H1 (cell line): ENCODE measurements around the gene SUPT7L. TPM values are rescaled to one million over a fixed set of nuclear protein-coding genes. Genes with fewer than 3 reads are reported as not detected.

Experiments used
- CTCF ChIA-PET: fragments of 300-600 bp; sonication (Branson Sonifier 250); formaldehyde crosslinking; loops from one replicate; lab custom pipeline; 2021; ENCODE audit not compliant: partially characterized antibody; lab: Charles Lee
- POLR2A ChIA-PET: fragments of 300-600 bp; sonication (Branson Sonifier 250); formaldehyde crosslinking; loops from one replicate; lab custom pipeline; 2021; ENCODE audit warnings: inconsistent platforms; ENCODE audit not compliant: partially characterized antibody; lab: Charles Lee
- DNase-seq, 2 experiments: peaks; one replicate each; pipeline versions ENCODE4 v3.0.0 to v3.0.0-alpha.2; 2010 to 2022; ENCODE audit warnings: low spot score in 2 of 2, low read depth in 1 of 2, mixed read lengths in 1 of 2
- FAIRE-seq: peaks from 2 replicates; lab custom pipeline; 2011; peaks lifted over from hg19 to GRCh38; lab: Jason Lieb, UNC
- H2AFZ ChIP-seq: 2 replicates; pipeline ENCODE4 v1.8.1; 2012; ENCODE audit warnings: low read length, inconsistent platforms
- H2AK5ac ChIP-seq: 2 replicates; pipeline ENCODE4 v1.6.1; 2013; ENCODE audit warnings: low read depth, low read length
- H2BK120ac ChIP-seq: replicated peaks from 2 replicates; pipeline ENCODE3; 2013; ENCODE audit warnings: low read depth, low read length, inconsistent platforms
- H2BK12ac ChIP-seq: 2 replicates; pipeline ENCODE4 v1.6.1; 2013; ENCODE audit warnings: low read depth, low read length
- H2BK15ac ChIP-seq: 2 replicates; pipeline ENCODE4 v1.6.1; 2013; ENCODE audit warnings: low read length
- H2BK20ac ChIP-seq: 2 replicates; pipeline ENCODE4 v1.6.1; 2013; ENCODE audit warnings: low read length
- H2BK5ac ChIP-seq: 2 replicates; pipeline ENCODE4 v1.6.1; 2013; ENCODE audit warnings: low read depth, low read length
- H3K14ac ChIP-seq: 2 replicates; pipeline ENCODE4 v1.6.1; 2013; ENCODE audit warnings: inconsistent platforms; ENCODE audit not compliant: insufficient read length
- H3K18ac ChIP-seq: 2 replicates; pipeline ENCODE4 v1.6.1; 2013; ENCODE audit warnings: low read length; ENCODE audit errors: extremely low read depth
- H3K23ac ChIP-seq: 2 replicates; pipeline ENCODE4 v1.6.1; 2013; ENCODE audit warnings: inconsistent platforms; ENCODE audit not compliant: insufficient read length
- H3K23me2 ChIP-seq: 2 replicates; pipeline ENCODE4 v1.6.1; 2013; ENCODE audit warnings: low read depth, low read length
- H3K27ac ChIP-seq: 2 replicates; pipeline ENCODE4 v1.6.1; 2011; ENCODE audit warnings: low read depth, low read length, inconsistent platforms
- H3K27me3 ChIP-seq, 4 experiments: replicated peaks in 1 of 4; 1 replicate in 1 of 4; 2 replicates in 3 of 4; pipeline versions ENCODE4 v1.6.1 to v1.8.1; 2011 to 2013; ENCODE audit warnings: low read length in 3 of 4, mild to moderate bottlenecking in 3 of 4, inconsistent platforms in 2 of 4, mixed read lengths in 2 of 4, moderate library complexity in 1 of 4; ENCODE audit not compliant: control insufficient read depth in 3 of 4, insufficient read depth in 3 of 4; ENCODE audit errors: extremely low read depth in 1 of 4
- H3K36me3 ChIP-seq, 4 experiments: 2 replicates each; pipeline versions ENCODE4 v1.6.1 to v1.8.1; 2011 to 2013; ENCODE audit warnings: mild to moderate bottlenecking in 4 of 4, low read length in 3 of 4, moderate library complexity in 2 of 4, control low read depth in 1 of 4, inconsistent platforms in 1 of 4; ENCODE audit not compliant: insufficient read depth in 4 of 4, control insufficient read depth in 2 of 4
- H3K4ac ChIP-seq: replicated peaks from 2 replicates; pipeline ENCODE3; 2013; ENCODE audit warnings: low read length, low read depth, mixed read lengths, inconsistent platforms; ENCODE audit not compliant: insufficient read length
- H3K4me1 ChIP-seq, 4 experiments: replicated peaks in 1 of 4; 1 replicate in 1 of 4; 2 replicates in 3 of 4; pipeline versions ENCODE4 v1.6.1 to v1.8.1; 2011 to 2013; ENCODE audit warnings: low read length in 3 of 4, inconsistent platforms in 2 of 4, mixed read lengths in 1 of 4; ENCODE audit not compliant: insufficient read depth in 4 of 4, control insufficient read depth in 3 of 4
- H3K4me2 ChIP-seq, 2 experiments: 2 replicates each; pipeline versions ENCODE4 v1.6.1 to v1.8.1; 2011 to 2013; ENCODE audit warnings: low read depth in 2 of 2, low read length in 2 of 2, control low read depth in 1 of 2, inconsistent platforms in 1 of 2, mild to moderate bottlenecking in 1 of 2; ENCODE audit not compliant: insufficient read depth in 1 of 2
- H3K4me3 ChIP-seq, 4 experiments: fragments of 200-600, 300-600 bp in 1 of 4; sonication (generic), shearing (Covaris generic), sonication (Bioruptor Twin) in 1 of 4; 2 replicates each; pipeline versions ENCODE4 v1.5.1 to v1.8.1; 2011 to 2016; ENCODE audit warnings: low read length in 4 of 4, low read depth in 3 of 4, control low read depth in 2 of 4, inconsistent platforms in 2 of 4, mild to moderate bottlenecking in 2 of 4, mixed read lengths in 1 of 4, moderate library complexity in 1 of 4; ENCODE audit not compliant: insufficient read depth in 2 of 4; ENCODE audit errors: extremely low read depth in 1 of 4
- H3K56ac ChIP-seq: replicated peaks from 2 replicates; pipeline ENCODE3; 2013; ENCODE audit warnings: low read depth, mild to moderate bottlenecking, mixed read lengths, low read length, inconsistent platforms; ENCODE audit not compliant: insufficient read length
- H3K79me1 ChIP-seq: 2 replicates; pipeline ENCODE4 v1.6.1; 2013; ENCODE audit warnings: low read depth, low read length, control low read depth
- H3K79me2 ChIP-seq, 2 experiments: 2 replicates each; pipeline versions ENCODE4 v1.6.1 to v1.8.1; 2012 to 2013; ENCODE audit warnings: low read length in 2 of 2, mild to moderate bottlenecking in 2 of 2, inconsistent platforms in 1 of 2; ENCODE audit not compliant: insufficient read depth in 2 of 2, control insufficient read depth in 1 of 2
- H3K9ac ChIP-seq, 4 experiments: replicated peaks in 1 of 4; 1 replicate in 1 of 4; 2 replicates in 3 of 4; pipeline versions ENCODE4 v1.6.1 to v1.8.1; 2011 to 2013; ENCODE audit warnings: low read depth in 3 of 4, low read length in 3 of 4, control low read depth in 2 of 4, mild to moderate bottlenecking in 2 of 4, moderate library complexity in 2 of 4, inconsistent platforms in 1 of 4; ENCODE audit errors: extremely low read depth in 1 of 4
- H3K9me3 ChIP-seq, 2 experiments: 2 replicates each; pipeline versions ENCODE4 v1.6.1 to v1.8.1; 2012 to 2013; ENCODE audit warnings: mild to moderate bottlenecking in 2 of 2, moderate library complexity in 2 of 2, control low read depth in 1 of 2, inconsistent platforms in 1 of 2, low read depth in 1 of 2, low read length in 1 of 2, mixed read lengths in 1 of 2; ENCODE audit not compliant: insufficient read depth in 2 of 2
- H4K20me1 ChIP-seq, 2 experiments: replicated peaks in 1 of 2; 2 replicates each; pipeline versions ENCODE3 to v1.8.1; 2011 to 2013; ENCODE audit warnings: inconsistent platforms in 2 of 2, low read length in 2 of 2, mild to moderate bottlenecking in 1 of 2; ENCODE audit not compliant: insufficient read depth in 2 of 2, control insufficient read depth in 1 of 2
- H4K5ac ChIP-seq: 2 replicates; pipeline ENCODE4 v1.6.1; 2013; ENCODE audit warnings: low read length, low read depth, mixed read lengths, inconsistent platforms; ENCODE audit not compliant: insufficient read length
- H4K8ac ChIP-seq: 2 replicates; pipeline ENCODE4 v1.8.0; 2013; ENCODE audit warnings: mild to moderate bottlenecking, moderate library complexity, low read length, inconsistent platforms; ENCODE audit not compliant: insufficient read depth; ENCODE audit errors: extremely low read depth
- H4K91ac ChIP-seq: replicated peaks from 2 replicates; pipeline ENCODE3; 2013; ENCODE audit warnings: low read length, mixed read lengths, inconsistent platforms; ENCODE audit not compliant: insufficient read length
- ATF2 ChIP-seq: IDR thresholded peaks from 2 replicates; pipeline ENCODE4 v1.6.1; 2012; ENCODE audit warnings: low read length, inconsistent platforms
- BACH1 ChIP-seq: IDR thresholded peaks from 2 replicates; pipeline ENCODE4 v1.6.1; 2012; ENCODE audit warnings: low read length, improper control_type of control experiment
- CTCF ChIP-seq, 3 experiments: IDR thresholded peaks; 1 replicate in 2 of 3; 2 replicates in 1 of 3; pipeline versions ENCODE4 v1.5.1 to v1.6.1; 2011; ENCODE audit warnings: low read length in 3 of 3, mild to moderate bottlenecking in 3 of 3, inconsistent platforms in 2 of 3, low read depth in 1 of 3, moderate library complexity in 1 of 3; ENCODE audit not compliant: insufficient read depth in 1 of 3; ENCODE audit errors: control extremely low read depth in 1 of 3
- SIRT6 ChIP-seq: IDR thresholded peaks from one replicate; pipeline ENCODE4 v1.7.1; 2012; ENCODE audit warnings: low read length, inconsistent platforms
- SUZ12 ChIP-seq: fragments of 200-600 bp; sonication (generic); IDR thresholded peaks from 2 replicates; pipeline ENCODE4 v1.6.1; 2012; ENCODE audit warnings: mild to moderate bottlenecking, inconsistent platforms, low read length, moderate library complexity, mixed read lengths
- TCF12 ChIP-seq: IDR thresholded peaks from 2 replicates; pipeline ENCODE4 v1.6.1; 2011; ENCODE audit warnings: low read depth, mild to moderate bottlenecking, low read length
- TEAD4 ChIP-seq: IDR thresholded peaks from 2 replicates; pipeline ENCODE4 v1.6.1; 2012; ENCODE audit warnings: low read depth, low read length, inconsistent platforms, mixed read lengths
- WGBS, 2 experiments: shearing (Covaris generic) in 1 of 2; methylation state at CpG; one replicate each; pipeline versions ENCODE4 v1.1.6 to v1.1.7; 2013 to 2015; ENCODE audit warnings: low lambda C conversion rate in 2 of 2, mixed read lengths in 2 of 2, inconsistent platforms in 1 of 2, low coverage in 1 of 2, missing lambda C conversion rate in 1 of 2; ENCODE audit not compliant: insufficient replicate concordance in 2 of 2, insufficient coverage in 1 of 2, insufficient read length in 1 of 2; ENCODE audit errors: extremely low coverage in 1 of 2, missing lambda C conversion rate in 1 of 2; 5-methylcytosine and 5-hydroxymethylcytosine counted together
- polyA plus RNA-seq, 7 experiments: library from polyadenylated mRNA; depleted of rRNA in 3 of 7; stranded (reverse) in 5 of 7; unstranded in 2 of 7; fragments of >200 nt in 5 of 7; fragments of 200-250 nt in 2 of 7; gene quantifications; 1 replicate in 5 of 7; 2 replicates in 1 of 7; 4 replicates in 1 of 7; pipeline versions ENCODE4 v1.2.1 to v1.2.3, GENCODE V29; 2011 to 2013; ENCODE audit warnings: missing spikeins in 2 of 7, mixed read lengths in 2 of 7
- total RNA-seq: library from RNA; stranded (reverse); fragmentation: NEBNext Ultra II Directional; extraction: Animal tissue kit (Norgen Biotek cat#: 25700); gene quantifications from 2 replicates; pipeline ENCODE4 v1.2.1, GENCODE V29; 2021

The SUPT7L gene
- total and polyA plus RNA-seq, 2 of the 8 experiments (the other 6 are each of a cell fraction or from before 2014, with no cell fraction given): 22.2 to 26.6 TPM

GRCh38 chr2:27707462-27708256 lies 44.2 kb upstream of the SUPT7L start:
- ChIA-PET POLR2A (interaction anchor here (1.0 to 2.6 kb wide), 3 partner anchors 9 to 79 kb away, joined by 3 to 11 read pairs (median 3); partner anchors contain the start of gene CCDC121), CTCF (interaction anchor here (0.8 to 3.3 kb wide), 5 partner anchors 16 to 138 kb away, joined by 3 to 18 read pairs (median 3); no protein-coding TSS in a partner anchor)
- H3K23ac ChIP-seq: no peak overlapping the region
- no peak overlapping the region for H2BK20ac ChIP-seq
- H3K4ac ChIP-seq: no peak overlapping the region
- no peak overlapping the region for H2BK120ac ChIP-seq
- H4K91ac ChIP-seq: no peak overlapping the region
- no peaks in the 10 kb centered on the region for H3K9me3 ChIP-seq
- H3K23me2 ChIP-seq: no peaks in the 10 kb centered on the region
- no peak overlapping the region for H2BK15ac ChIP-seq
- no peak overlapping the region for H4K5ac ChIP-seq
- no peak overlapping the region for H2BK12ac ChIP-seq
- H3K79me2 ChIP-seq: no peaks in the 10 kb centered on the region
- no peak overlapping the region for H2AFZ ChIP-seq
- no peak overlapping the region for H3K4me3 ChIP-seq
- H3K4me2 ChIP-seq: no peak overlapping the region
- H3K36me3 ChIP-seq: no peaks in the 10 kb centered on the region
- H3K56ac ChIP-seq: no peak overlapping the region
- H2BK5ac ChIP-seq: no peak overlapping the region
- DNase-seq: peak in 1 of 2 experiments; percentile 3
- H3K27me3 ChIP-seq: no peaks in the 10 kb centered on the region
- no peak overlapping the region for H3K9ac ChIP-seq
- H3K14ac ChIP-seq: no peak overlapping the region
- H3K18ac ChIP-seq: no peak overlapping the region
- no peak overlapping the region for H4K8ac ChIP-seq
- no peaks in the 10 kb centered on the region for H3K79me1 ChIP-seq
- WGBS, 2 experiments: 91% methylated on average over 9 of the region's 9 CpGs; no CpG with 5 or more reads in 1 of the 2 experiments
- H3K27ac ChIP-seq: no peak overlapping the region
- no peaks in the 10 kb centered on the region for H4K20me1 ChIP-seq
- peak overlapping the region; percentile 59; the same call in 1 of the 2 replicates for H2AK5ac ChIP-seq
- FAIRE-seq: no peak
- H3K4me1 ChIP-seq: peaks cover 0 to 7% (median under 1%) of the 10 kb centered on the region in 4 experiments; a peak in 4 of 7 replicates
- TF ChIP-seq BACH1 (no peak), TEAD4 (no peak), SIRT6 (no peak), SUZ12 (no peak), ATF2 (no peak), CTCF (IDR thresholded peaks at IDR 0.05; ENCODE audit: control extremely low read depth in 1 of 3, insufficient read depth in 1 of 3, low read depth in 1 of 3, low read length in 3 of 3) (no peak), TCF12 (no peak)
